Activated CD8-positive, alpha-beta T cell treated with anti-CD3 and anti-CD28 coated beads, Interleukin-2, amount 10 ng/mL, durations not matched to agents 7 days and 5 days (primary cell): ENCODE results near the gene STPG4. TPM values are rescaled to one million over a fixed set of nuclear protein-coding genes. Genes with fewer than 3 reads are reported as not detected.
"Not testable (repeated sequence)": the region's sequence is repeated elsewhere in the genome, so short reads cannot be mapped to it uniquely, and the experiment has no call there.

ENCODE experiments used
- ATAC-seq: fragments of 150-1000 bp; cut with Tn5 transposase; one replicate; pipeline ENCODE4 v1.10.0; 2021; ENCODE audit warnings: moderate library complexity
- CTCF ChIA-PET: fragments of 350-600 bp; sonication (Branson Sonifier 250); formaldehyde crosslinking; loops from one replicate; lab custom pipeline; 2021; ENCODE audit warnings: antibody characterized with exemption; lab: Charles Lee
- POLR2A ChIA-PET: fragments of 350-600 bp; sonication (Branson Sonifier 250); formaldehyde crosslinking; loops from one replicate; lab custom pipeline; 2021; ENCODE audit warnings: antibody characterized with exemption; lab: Charles Lee
- DNase-seq: peaks from one replicate; pipeline ENCODE4 v3.0.0-alpha.2; 2020
- H3K27ac Mint-ChIP-seq: one replicate; pipeline ENCODE4 v1.8.0; 2021; ENCODE audit warnings: mild to moderate bottlenecking, mixed read lengths
- H3K27me3 Mint-ChIP-seq: one replicate; pipeline ENCODE4 v1.8.0; 2021; ENCODE audit warnings: low read depth, mixed read lengths
- H3K36me3 Mint-ChIP-seq: one replicate; pipeline ENCODE4 v1.8.0; 2021; ENCODE audit warnings: low read depth, mixed read lengths
- H3K4me1 Mint-ChIP-seq: one replicate; pipeline ENCODE4 v1.8.0; 2021; ENCODE audit warnings: low read depth, mixed read lengths
- H3K4me3 Mint-ChIP-seq: one replicate; pipeline ENCODE4 v1.8.0; 2021; ENCODE audit warnings: mild to moderate bottlenecking, mixed read lengths
- H3K9me3 Mint-ChIP-seq: one replicate; pipeline ENCODE4 v1.8.0; 2022; ENCODE audit warnings: mixed read lengths; ENCODE audit not compliant: insufficient read depth
- total RNA-seq, 2 experiments: library from RNA; stranded (reverse); gene quantifications; one replicate each; pipeline ENCODE4 v1.2.3, GENCODE V29; 2021

Gene STPG4
- total RNA-seq, 2 experiments from 2014 or later: 0.21 TPM; not detected in 1

DNA sequence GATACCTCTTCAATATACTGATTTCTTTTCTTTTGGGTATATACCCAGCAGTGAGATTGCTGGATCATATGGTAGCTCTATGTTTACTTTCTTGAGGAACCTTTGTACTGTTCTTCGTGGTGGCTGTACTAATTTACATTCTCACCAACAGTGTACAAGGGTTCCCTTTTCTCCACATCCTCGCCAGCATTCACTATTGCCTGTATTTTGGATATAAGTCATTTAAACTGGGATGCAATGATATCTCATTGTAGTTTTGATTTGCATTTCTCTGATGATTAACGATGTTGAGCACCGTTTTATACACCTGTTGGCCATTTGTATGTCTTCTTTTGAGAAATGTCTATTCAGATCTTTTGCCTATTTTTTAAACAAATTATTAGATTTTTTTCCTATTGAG lies 30.4 kb downstream of the STPG4 start:
- CTCF ChIA-PET, H3K36me3 Mint-ChIP-seq, H3K4me3 Mint-ChIP-seq, DNase-seq, H3K9me3 Mint-ChIP-seq, H3K4me1 Mint-ChIP-seq, POLR2A ChIA-PET, ATAC-seq, H3K27ac Mint-ChIP-seq: not testable (repeated sequence)
- H3K27me3 Mint-ChIP-seq: peaks cover 18% of the 10 kb centered on the region

DNA sequence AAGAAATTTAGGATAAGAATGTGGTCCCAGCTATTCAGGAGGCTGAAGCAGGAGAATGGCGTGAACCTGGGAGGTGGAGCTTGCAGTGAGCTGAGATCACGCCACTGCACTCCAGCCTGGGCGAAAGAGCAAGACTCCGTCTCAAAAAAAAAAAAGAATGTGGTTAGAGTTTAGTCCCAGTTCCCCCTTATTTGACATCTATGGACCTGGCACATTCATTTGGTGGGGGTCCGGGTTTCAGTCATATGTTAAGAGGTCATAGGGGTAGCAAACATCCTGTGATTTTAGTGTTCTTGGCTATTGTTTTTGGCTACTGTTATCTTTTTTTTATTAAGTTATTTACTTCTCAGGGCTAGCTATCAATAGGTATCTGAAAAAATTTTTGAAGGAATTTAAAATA lies 34.7 kb downstream of the STPG4 start:
- POLR2A ChIA-PET, H3K4me1 Mint-ChIP-seq, H3K9me3 Mint-ChIP-seq, H3K27ac Mint-ChIP-seq, DNase-seq, ATAC-seq, H3K36me3 Mint-ChIP-seq, CTCF ChIA-PET, H3K4me3 Mint-ChIP-seq: not testable (repeated sequence)
- H3K27me3 Mint-ChIP-seq: peaks cover 18% of the 10 kb centered on the region

- POLR2A ChIA-PET: no interaction called here
- H3K4me1 Mint-ChIP-seq: no peaks in the 10 kb centered on the region
- no peak overlapping the region for H3K4me3 Mint-ChIP-seq
- no peak for ATAC-seq
- H3K36me3 Mint-ChIP-seq: no peaks in the 10 kb centered on the region
- no peak for DNase-seq
- no peaks in the 10 kb centered on the region for H3K9me3 Mint-ChIP-seq
- no peak overlapping the region for H3K27ac Mint-ChIP-seq
- H3K27me3 Mint-ChIP-seq: peaks cover 18% of the 10 kb centered on the region
- CTCF ChIA-PET: no interaction called here
Measured at GRCh38 chr2:47119001-47119400, 36.1 kb downstream of the STPG4 start.

DNA sequence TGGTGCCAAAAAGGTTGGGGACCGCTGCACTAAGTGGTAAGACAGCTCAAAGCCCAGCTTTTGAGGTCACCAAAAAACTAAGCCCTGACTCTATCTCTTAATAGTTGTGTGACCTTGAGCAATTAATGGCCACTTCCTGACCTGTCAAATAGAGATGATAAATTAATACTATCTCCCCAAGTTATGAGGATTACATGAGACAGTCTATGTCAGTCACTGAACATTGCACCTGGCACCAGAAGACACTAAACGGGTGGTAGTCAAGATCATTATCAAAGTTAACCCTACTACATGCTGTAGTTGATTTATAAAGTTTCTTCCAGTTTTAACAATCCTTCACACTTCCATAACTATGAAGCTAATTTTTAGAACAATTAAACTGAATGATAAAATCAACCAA lies 36.5 kb downstream of the STPG4 start:
- Mint-ChIP-seq H3K4me1 (no peaks in the 10 kb centered on the region), H3K9me3 (no peaks in the 10 kb centered on the region), H3K36me3 (no peaks in the 10 kb centered on the region), H3K27ac (no peak overlapping the region), H3K27me3 (peaks cover 18% of the 10 kb centered on the region), H3K4me3 (no peak overlapping the region)
- ChIA-PET CTCF (no interaction called here), POLR2A (no interaction called here)
- no peak for DNase-seq
- no peak for ATAC-seq

- CTCF ChIA-PET: no interaction called here
- no peaks in the 10 kb centered on the region for H3K4me1 Mint-ChIP-seq
- H3K27me3 Mint-ChIP-seq: peaks cover 5% of the 10 kb centered on the region
- no peaks in the 10 kb centered on the region for H3K36me3 Mint-ChIP-seq
- DNase-seq: no peak
- no peak overlapping the region for H3K27ac Mint-ChIP-seq
- no peaks in the 10 kb centered on the region for H3K9me3 Mint-ChIP-seq
- POLR2A ChIA-PET: interaction anchor here (0.6 kb wide), 1 partner anchor 511 kb away, joined by 3 read pairs; no protein-coding TSS in a partner anchor
- ATAC-seq: no peak
- H3K4me3 Mint-ChIP-seq: no peak overlapping the region
Measured at GRCh38 chr2:47112665-47113435, 42.3 kb downstream of the STPG4 start.

GRCh38 chr2:47109680-47110079 lies 45.4 kb downstream of the STPG4 start:
- H3K4me3 Mint-ChIP-seq: no peak overlapping the region
- CTCF ChIA-PET: no interaction called here

GRCh38 chr2:47109007-47109375 lies 46.1 kb downstream of the STPG4 start:
- ChIA-PET CTCF (no interaction called here), POLR2A (no interaction called here)
- peaks cover 7% of the 10 kb centered on the region for H3K27me3 Mint-ChIP-seq
- H3K4me1 Mint-ChIP-seq: no peaks in the 10 kb centered on the region
- DNase-seq (no peak), ATAC-seq (no peak)
- no peak overlapping the region for H3K4me3 Mint-ChIP-seq
- H3K36me3 Mint-ChIP-seq: no peaks in the 10 kb centered on the region
- no peak overlapping the region for H3K27ac Mint-ChIP-seq
- no peaks in the 10 kb centered on the region for H3K9me3 Mint-ChIP-seq

More at GRCh38 chr2:47109680-47110079, 45.4 kb downstream of the STPG4 start:
- no peaks in the 10 kb centered on the region for H3K36me3 Mint-ChIP-seq
- no peak overlapping the region for H3K27ac Mint-ChIP-seq
- peaks cover 7% of the 10 kb centered on the region for H3K27me3 Mint-ChIP-seq
- no peaks in the 10 kb centered on the region for H3K4me1 Mint-ChIP-seq
- no peak for ATAC-seq
- no peak for DNase-seq
- H3K9me3 Mint-ChIP-seq: no peaks in the 10 kb centered on the region
- POLR2A ChIA-PET: no interaction called here

DNA sequence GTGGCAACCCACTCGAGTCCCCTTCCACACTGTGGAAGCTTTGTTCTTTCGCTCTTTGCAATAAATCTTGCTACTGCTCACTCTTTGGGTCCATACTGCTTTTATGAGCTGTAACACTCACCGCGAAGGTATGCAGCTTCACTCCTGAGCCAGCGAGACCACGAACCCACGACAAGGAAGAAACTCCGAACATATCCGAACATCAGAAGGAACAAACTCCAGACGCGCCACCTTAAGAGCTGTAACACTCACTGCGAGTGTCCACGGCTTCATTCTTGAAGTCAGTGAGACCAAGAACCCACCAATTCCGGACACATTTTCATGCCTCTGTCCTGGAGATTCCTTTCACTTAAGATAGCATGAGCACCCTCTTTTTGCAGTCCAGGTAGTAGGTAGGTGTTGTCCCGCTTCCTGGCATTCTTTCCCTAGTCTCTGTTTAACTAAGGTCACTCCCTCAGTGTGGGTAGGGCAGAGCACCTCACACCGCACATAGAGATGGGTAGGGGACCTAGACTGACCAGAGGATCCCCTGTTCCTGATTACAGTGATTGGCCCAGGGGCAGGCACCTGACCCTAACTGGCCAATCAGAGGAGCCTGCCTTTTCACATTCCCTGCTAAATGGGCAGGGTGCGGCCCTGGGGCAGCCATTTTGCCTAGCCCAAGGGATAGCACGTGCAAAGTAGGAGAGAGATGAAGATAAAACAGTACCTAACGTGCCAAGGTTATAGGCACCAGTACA lies 46.7 kb downstream of the STPG4 start:
- CTCF ChIA-PET, H3K27me3 Mint-ChIP-seq, H3K36me3 Mint-ChIP-seq, H3K4me1 Mint-ChIP-seq, DNase-seq, POLR2A ChIA-PET, ATAC-seq, H3K27ac Mint-ChIP-seq, H3K4me3 Mint-ChIP-seq, H3K9me3 Mint-ChIP-seq: not testable (repeated sequence)

- H3K27me3 Mint-ChIP-seq, H3K27ac Mint-ChIP-seq, POLR2A ChIA-PET, H3K4me1 Mint-ChIP-seq, CTCF ChIA-PET, ATAC-seq, DNase-seq, H3K9me3 Mint-ChIP-seq, H3K36me3 Mint-ChIP-seq, H3K4me3 Mint-ChIP-seq: not testable (repeated sequence)
Measured at GRCh38 chr2:47107201-47107600, 47.9 kb downstream of the STPG4 start.

- DNase-seq, POLR2A ChIA-PET, H3K4me3 Mint-ChIP-seq, H3K9me3 Mint-ChIP-seq, CTCF ChIA-PET, H3K36me3 Mint-ChIP-seq, H3K4me1 Mint-ChIP-seq, H3K27me3 Mint-ChIP-seq, H3K27ac Mint-ChIP-seq, ATAC-seq: not testable (repeated sequence)
Measured at GRCh38 chr2:47106231-47106630, 48.9 kb downstream of the STPG4 start.

DNA sequence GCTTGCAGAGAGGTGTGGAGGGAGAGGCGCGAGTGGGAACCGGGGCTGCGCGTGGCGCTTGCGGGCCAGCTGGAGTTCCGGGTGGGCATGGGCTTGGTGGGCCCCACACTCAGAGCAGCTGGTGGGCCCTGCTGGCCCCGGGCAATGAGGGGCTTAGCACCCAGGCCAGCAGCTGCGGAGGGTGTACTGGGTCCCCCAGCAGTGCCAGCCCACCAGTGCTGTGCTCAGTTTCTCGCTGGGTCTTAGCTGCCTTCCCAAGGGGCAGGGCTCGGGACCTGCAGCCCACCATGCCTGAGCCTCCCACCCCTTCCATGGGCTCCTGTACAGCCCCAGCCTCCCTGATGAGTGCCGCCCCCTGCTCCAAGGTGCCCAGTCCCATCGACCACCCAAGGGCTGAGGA lies 55.4 kb downstream of the STPG4 start:
- CTCF ChIA-PET, H3K4me3 Mint-ChIP-seq, H3K4me1 Mint-ChIP-seq, H3K27me3 Mint-ChIP-seq, H3K9me3 Mint-ChIP-seq, DNase-seq, H3K27ac Mint-ChIP-seq, ATAC-seq, POLR2A ChIA-PET, H3K36me3 Mint-ChIP-seq: not testable (repeated sequence)

DNA sequence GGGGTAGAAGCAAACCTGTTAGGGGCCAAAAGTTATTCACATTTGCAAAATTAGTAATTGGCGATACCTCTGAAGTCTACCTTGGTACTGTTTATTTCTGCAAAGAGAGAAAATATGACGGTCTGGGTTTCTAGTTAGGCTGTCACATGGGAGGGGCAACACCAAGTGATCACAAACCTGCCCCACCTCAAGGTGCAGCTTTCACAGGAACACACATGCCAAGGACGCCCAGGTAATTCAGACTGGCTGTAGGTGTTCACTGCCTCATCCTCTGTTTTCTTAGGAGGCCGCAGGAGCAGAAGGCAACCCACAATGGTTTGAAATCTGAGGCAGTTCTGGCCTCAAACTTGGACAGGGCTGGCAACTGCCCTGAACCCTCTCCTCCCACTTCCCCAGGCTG lies 56.2 kb downstream of the STPG4 start:
- H3K27me3 Mint-ChIP-seq: peaks cover 9% of the 10 kb centered on the region
- CTCF ChIA-PET: no interaction called here
- no peak overlapping the region for H3K27ac Mint-ChIP-seq
- H3K36me3 Mint-ChIP-seq: no peaks in the 10 kb centered on the region
- POLR2A ChIA-PET: no interaction called here
- no peaks in the 10 kb centered on the region for H3K4me1 Mint-ChIP-seq
- H3K9me3 Mint-ChIP-seq: no peaks in the 10 kb centered on the region
- DNase-seq: no peak
- H3K4me3 Mint-ChIP-seq: no peak overlapping the region
- no peak for ATAC-seq
